Aorta (tissue), 5 donors: ENCODE data around the gene KCNG3. TPM values are rescaled to one million over a fixed set of nuclear protein-coding genes. Genes with fewer than 3 reads are reported as not detected.

Experiments used
- ATAC-seq: fragments of 200-7000 bp; cut with Tn5 transposase; one replicate; pipeline ENCODE4 v1.9.1; 2022; ENCODE audit warnings: moderate library complexity; ENCODE audit not compliant: low FRiP score
- DNase-seq, 2 donors: peaks; one replicate each; pipeline ENCODE4 v3.0.0-alpha.2; 2020
- H3K27ac ChIP-seq, 2 donors: one replicate each; pipeline ENCODE4 v1.5.1; 2013; ENCODE audit warnings: low read length in 2 of 2, mild to moderate bottlenecking in 2 of 2, moderate library complexity in 2 of 2, control low read depth in 1 of 2, inconsistent platforms in 1 of 2, low read depth in 1 of 2
- H3K27me3 ChIP-seq, 2 donors: one replicate each; pipeline ENCODE4 v1.6.1; 2013; ENCODE audit warnings: control low read depth in 1 of 2, low read length in 1 of 2, mild to moderate bottlenecking in 1 of 2, moderate library complexity in 1 of 2; ENCODE audit not compliant: insufficient read depth in 2 of 2, control insufficient read depth in 1 of 2
- H3K36me3 ChIP-seq, 2 donors: one replicate each; pipeline ENCODE4 v1.6.1; 2013; ENCODE audit warnings: control low read depth in 1 of 2, low read length in 1 of 2, mild to moderate bottlenecking in 1 of 2; ENCODE audit not compliant: insufficient read depth in 2 of 2, control insufficient read depth in 1 of 2
- H3K4me1 ChIP-seq, 2 donors: one replicate each; pipeline ENCODE4 v1.6.1; 2013; ENCODE audit warnings: low read length in 2 of 2, control low read depth in 1 of 2, mild to moderate bottlenecking in 1 of 2, moderate library complexity in 1 of 2; ENCODE audit not compliant: insufficient read depth in 2 of 2, control insufficient read depth in 1 of 2
- H3K4me3 ChIP-seq, 2 donors: one replicate each; pipeline ENCODE4 v1.5.1; 2013; ENCODE audit warnings: low read length in 2 of 2, control low read depth in 1 of 2, mild to moderate bottlenecking in 1 of 2
- H3K9me3 ChIP-seq: one replicate; pipeline ENCODE4 v1.6.1; 2013; ENCODE audit warnings: mild to moderate bottlenecking, low read length; ENCODE audit not compliant: control insufficient read depth
- WGBS, 2 donors: extraction: QIAGEN DNeasy Blood & Tissue Kit; methylation state at CpG; one replicate each; pipeline ENCODE4 v1.1.7; 2013; 5-methylcytosine and 5-hydroxymethylcytosine counted together
- intact Hi-C, 2 donors: fragments of 100-400 bp; cut with DNase I; formaldehyde crosslinking; loops; one replicate each; pipeline versions ENCODE4 v1.14.2 to v1.15.0; 2022
- polyA plus RNA-seq, 2 donors: library from polyadenylated mRNA; stranded (reverse); fragments of 200-250 nt; gene quantifications; one replicate each; pipeline ENCODE4 v1.2.3, GENCODE V29; 2013
- total RNA-seq, 2 donors: library from RNA; stranded (reverse); fragmentation: NEBNext Ultra II Directional; extraction: Animal tissue kit (Norgen Biotek cat#: 25700); gene quantifications; one replicate each; pipeline ENCODE4 v1.2.1, GENCODE V29; 2021
- donor health status: healthy with polysubstance abuse.
- donor health status: Bipolar disorder and iron deficiency.
- donor health status: DM: no; HTN: no; CAD: no.
- donor health status: DM: no; HTN: no; CAD: no.
- donor health status: DM: yes; HTN: yes; CAD: no.

KCNG3 gene
- total and polyA plus RNA-seq, 4 donors = 0.24 TPM; not detected in 3

GRCh38 chr2:42424033-42424432 is 69.7 kb downstream of the KCNG3 start:
- H3K27ac ChIP-seq = no peak overlapping the region
- no peaks in the 10 kb centered on the region for H3K4me1 ChIP-seq
- H3K4me3 ChIP-seq = no peak overlapping the region
- no peaks in the 10 kb centered on the region for H3K27me3 ChIP-seq
- DNase-seq = no peak
- intact Hi-C loops = no loop called here
- ATAC-seq = no peak
- WGBS, 2 donors = 16 to 20% methylated on average over 4 of the region's 4 CpGs
- H3K36me3 ChIP-seq = no peaks in the 10 kb centered on the region
- no peaks in the 10 kb centered on the region for H3K9me3 ChIP-seq

- Histone ChIP-seq H3K4me3 (no peak overlapping the region), H3K27ac (no peak overlapping the region), H3K4me1 (no peaks in the 10 kb centered on the region), H3K9me3 (no peaks in the 10 kb centered on the region), H3K36me3 (no peaks in the 10 kb centered on the region), H3K27me3 (no peaks in the 10 kb centered on the region)
- intact Hi-C loops = no loop called here
- DNase-seq (no peak), ATAC-seq (no peak)
- WGBS, 2 donors = 90 to 94% methylated on average over 3 of the region's 3 CpGs
Measured at GRCh38 chr2:42421601-42422239, 72.1 kb downstream of the KCNG3 start.

GRCh38 chr2:42421157-42421485 is 72.7 kb downstream of the KCNG3 start:
- Histone ChIP-seq H3K9me3 (no peaks in the 10 kb centered on the region), H3K27me3 (no peaks in the 10 kb centered on the region), H3K4me1 (no peaks in the 10 kb centered on the region), H3K4me3 (no peak overlapping the region), H3K27ac (no peak overlapping the region), H3K36me3 (no peaks in the 10 kb centered on the region)
- DNase-seq (no peak), ATAC-seq (no peak)
- WGBS, 2 donors = 75 to 87% methylated on average over 3 of the region's 3 CpGs
- intact Hi-C loops = no loop called here

GRCh38 chr2:42414648-42415047 is 79.1 kb downstream of the KCNG3 start:
- intact Hi-C loops = no loop called here
- Histone ChIP-seq H3K9me3 (peaks cover 2% of the 10 kb centered on the region), H3K27me3 (no peaks in the 10 kb centered on the region), H3K4me1 (no peaks in the 10 kb centered on the region), H3K27ac (no peak overlapping the region), H3K36me3 (no peaks in the 10 kb centered on the region), H3K4me3 (no peak overlapping the region)
- ATAC-seq (no peak), DNase-seq (no peak)

- Histone ChIP-seq H3K4me3 (no peak overlapping the region), H3K27ac (no peak overlapping the region)
Measured at GRCh38 chr2:42414158-42414557, 79.6 kb downstream of the KCNG3 start.

GRCh38 chr2:42410742-42411514 is 82.9 kb downstream of the KCNG3 start:
- no peaks in the 10 kb centered on the region for H3K36me3 ChIP-seq
- ATAC-seq (no peak), DNase-seq (no peak)
- no peak overlapping the region for H3K27ac ChIP-seq
- intact Hi-C loops = no loop called here
- WGBS, 2 donors = 65 to 76% methylated on average over 3 of the region's 3 CpGs
- no peaks in the 10 kb centered on the region for H3K4me1 ChIP-seq
- peaks cover 2% of the 10 kb centered on the region for H3K9me3 ChIP-seq
- H3K27me3 ChIP-seq = no peaks in the 10 kb centered on the region
- no peak overlapping the region for H3K4me3 ChIP-seq

More at GRCh38 chr2:42414158-42414557, 79.6 kb downstream of the KCNG3 start:
- Histone ChIP-seq H3K9me3 (peaks cover 2% of the 10 kb centered on the region), H3K4me1 (no peaks in the 10 kb centered on the region), H3K27me3 (no peaks in the 10 kb centered on the region), H3K36me3 (no peaks in the 10 kb centered on the region)
- DNase-seq = no peak
- intact Hi-C loops = no loop called here
- ATAC-seq = no peak

GRCh38 chr2:42408009-42408408 is 85.8 kb downstream of the KCNG3 start:
- ATAC-seq (no peak), DNase-seq (no peak)
- WGBS, 2 donors = 97 to 100% methylated on average over 8 of the region's 8 CpGs
- no peak overlapping the region for H3K4me3 ChIP-seq
- H3K27me3 ChIP-seq = no peaks in the 10 kb centered on the region
- no peaks in the 10 kb centered on the region for H3K36me3 ChIP-seq
- no peaks in the 10 kb centered on the region for H3K9me3 ChIP-seq
- intact Hi-C loops = no loop called here
- no peak overlapping the region for H3K27ac ChIP-seq
- H3K4me1 ChIP-seq = no peaks in the 10 kb centered on the region

GRCh38 chr2:42407476-42407875 is 86.3 kb downstream of the KCNG3 start:
- DNase-seq (no peak), ATAC-seq (no peak)
- Histone ChIP-seq H3K36me3 (no peaks in the 10 kb centered on the region), H3K9me3 (no peaks in the 10 kb centered on the region), H3K27me3 (no peaks in the 10 kb centered on the region), H3K27ac (no peak overlapping the region), H3K4me3 (no peak overlapping the region), H3K4me1 (no peaks in the 10 kb centered on the region)
- intact Hi-C loops = no loop called here
- WGBS, 2 donors = 73 to 82% methylated on average over 6 of the region's 6 CpGs

GRCh38 chr2:42404676-42405075 is 89.1 kb downstream of the KCNG3 start:
- intact Hi-C loops = no loop called here
- H3K9me3 ChIP-seq = no peaks in the 10 kb centered on the region
- no peak overlapping the region for H3K4me3 ChIP-seq
- DNase-seq (no peak), ATAC-seq (no peak)
- H3K27me3 ChIP-seq = no peaks in the 10 kb centered on the region
- H3K27ac ChIP-seq = no peak overlapping the region
- H3K4me1 ChIP-seq = no peaks in the 10 kb centered on the region
- H3K36me3 ChIP-seq = no peaks in the 10 kb centered on the region
- 75 to 77% methylated on average over 4 of the region's 4 CpGs for WGBS, 2 donors
